Fibroblast of mammary gland (primary cell): Measurements from ENCODE around the gene OPCML.

Source experiments
- DNase-seq: peaks from one replicate; pipeline ENCODE4 v3.0.0-alpha.2; 2010; ENCODE audit warnings: low read depth
- H3K4me3 ChIP-seq: 2 replicates; pipeline ENCODE4 v1.5.1; 2011; ENCODE audit warnings: low read depth, mild to moderate bottlenecking, low read length, moderate library complexity; ENCODE audit not compliant: control insufficient read depth
- CTCF ChIP-seq: conservative IDR thresholded peaks from 2 replicates; pipeline ENCODE4 v1.5.1; 2011; ENCODE audit warnings: low read depth, low read length, inconsistent platforms; ENCODE audit not compliant: control insufficient read depth, insufficient read depth

OPCML gene

GRCh38 chr11:132746305-132746704 is 786.0 kb downstream of the OPCML start:
- no peak for TF ChIP-seq CTCF
- DNase-seq: no peak
- no peak overlapping the region for H3K4me3 ChIP-seq

- no peak for TF ChIP-seq CTCF
- no peak overlapping the region for H3K4me3 ChIP-seq
- no peak for DNase-seq
Observed at GRCh38 chr11:132745306-132745705, 787.0 kb downstream of the OPCML start.

GRCh38 chr11:132744771-132745170 is 787.5 kb downstream of the OPCML start:
- no peak for DNase-seq
- no peak for TF ChIP-seq CTCF
- H3K4me3 ChIP-seq: no peak overlapping the region

- TF ChIP-seq CTCF: no peak
- no peak overlapping the region for H3K4me3 ChIP-seq
- DNase-seq: no peak
Observed at GRCh38 chr11:132743601-132744000, 788.7 kb downstream of the OPCML start.

- no peak overlapping the region for H3K4me3 ChIP-seq
- no peak for TF ChIP-seq CTCF
- no peak for DNase-seq
Observed at GRCh38 chr11:132742929-132743328, 789.4 kb downstream of the OPCML start.

GRCh38 chr11:132734217-132734616 is 798.1 kb downstream of the OPCML start:
- TF ChIP-seq CTCF: no peak
- peak; percentile 0 for DNase-seq
- H3K4me3 ChIP-seq: no peak overlapping the region

- DNase-seq: no peak
- no peak for TF ChIP-seq CTCF
- no peak overlapping the region for H3K4me3 ChIP-seq
Observed at GRCh38 chr11:132728026-132728425, 804.3 kb downstream of the OPCML start.
